Embryonic facial prominence (tissue), 1 donor: ENCODE results near the gene TUBA3E.
"Not testable (repeated sequence)": the region's sequence is repeated elsewhere in the genome, so short reads cannot be mapped to it uniquely, and the experiment has no call there.

Source experiments
- DNase-seq: peaks from one replicate; pipeline ENCODE4 v3.0.0-alpha.2; 2016; ENCODE audit errors: extremely low spot score

TUBA3E gene

DNA sequence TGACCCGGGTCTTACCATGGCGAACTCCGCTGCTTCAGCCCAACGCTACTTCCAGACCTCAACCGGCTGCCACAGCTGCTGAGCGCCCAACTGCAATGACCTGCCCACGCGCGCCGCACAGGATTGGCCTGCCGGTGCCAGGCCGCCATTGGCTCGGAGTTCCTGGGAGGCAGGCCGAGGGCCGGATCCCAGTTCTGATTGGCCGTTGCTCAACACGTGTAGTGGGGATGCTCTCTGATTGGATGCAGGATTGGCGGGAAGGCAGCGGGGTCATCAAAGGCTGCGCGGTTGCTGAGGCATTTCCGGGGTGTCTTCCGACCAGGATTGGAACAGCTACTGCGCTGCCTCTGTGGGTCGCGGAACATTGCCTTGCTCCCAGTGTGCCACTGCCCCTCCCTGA lies at the start of gene TUBA3E:
TUBA3E (minus strand) TSS at position 97 of the 400 bp plus-strand sequence; CDS start at position 18, 79 bp downstream.
- no peak for DNase-seq

DNA sequence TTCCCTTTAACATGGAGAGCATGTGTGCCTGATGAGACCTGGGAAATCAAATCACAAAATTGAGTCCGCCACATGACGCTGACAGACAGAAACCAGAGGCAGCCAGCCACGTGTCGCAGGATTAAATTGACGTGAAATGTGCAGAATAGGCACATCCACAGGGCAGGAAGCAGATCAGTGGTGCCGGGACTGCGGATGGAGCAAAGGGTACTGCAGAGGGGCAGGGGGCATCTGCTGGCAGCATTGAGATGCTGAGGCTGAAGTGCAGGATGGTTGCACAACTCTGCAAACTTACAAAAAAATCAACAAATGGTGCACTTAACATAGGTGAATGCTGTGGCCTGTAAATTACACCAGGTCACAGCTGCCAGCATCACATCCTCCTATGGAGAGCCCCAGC lies 48.2 kb upstream of the TUBA3E start:
- no peak for DNase-seq

DNA sequence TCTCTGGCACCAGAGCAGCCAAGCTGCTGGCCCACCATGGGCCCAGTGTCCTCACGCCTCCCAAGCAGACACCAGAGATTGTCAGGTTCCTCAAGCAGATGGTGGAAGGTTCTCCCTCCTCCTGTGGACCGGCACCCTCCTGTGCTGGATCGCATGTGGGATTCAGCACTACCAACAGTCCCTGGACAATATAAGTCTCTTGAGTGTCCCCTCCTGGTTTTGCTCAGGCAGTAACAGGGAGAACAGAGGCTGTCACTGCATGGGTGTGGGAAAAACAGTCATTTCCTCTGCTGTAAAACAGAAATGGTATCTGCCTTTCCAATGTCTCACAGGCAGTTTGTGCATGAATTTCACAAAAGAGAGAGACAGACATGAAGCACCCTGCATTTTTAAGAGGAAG lies 47.7 kb upstream of the TUBA3E start:
- DNase-seq, result no peak

DNA sequence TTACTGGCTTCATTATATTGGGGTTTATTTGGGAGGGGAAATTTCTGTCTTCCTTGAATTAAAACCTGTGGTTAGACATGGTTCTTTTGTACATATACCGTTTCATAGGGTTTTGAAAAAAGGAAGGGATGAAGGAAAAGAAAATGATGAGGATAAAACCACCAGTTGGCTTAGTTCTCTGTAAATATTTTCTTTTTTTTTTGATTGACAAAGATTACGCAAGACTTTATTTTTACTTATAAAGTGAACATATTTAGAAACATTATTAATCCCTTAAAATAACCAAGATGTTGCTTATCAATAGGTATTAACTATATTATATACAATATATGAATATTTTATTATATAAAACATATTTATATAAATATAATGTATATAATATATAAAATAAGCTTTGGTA lies 45.1 kb upstream of the TUBA3E start:
- no peak for DNase-seq

DNA sequence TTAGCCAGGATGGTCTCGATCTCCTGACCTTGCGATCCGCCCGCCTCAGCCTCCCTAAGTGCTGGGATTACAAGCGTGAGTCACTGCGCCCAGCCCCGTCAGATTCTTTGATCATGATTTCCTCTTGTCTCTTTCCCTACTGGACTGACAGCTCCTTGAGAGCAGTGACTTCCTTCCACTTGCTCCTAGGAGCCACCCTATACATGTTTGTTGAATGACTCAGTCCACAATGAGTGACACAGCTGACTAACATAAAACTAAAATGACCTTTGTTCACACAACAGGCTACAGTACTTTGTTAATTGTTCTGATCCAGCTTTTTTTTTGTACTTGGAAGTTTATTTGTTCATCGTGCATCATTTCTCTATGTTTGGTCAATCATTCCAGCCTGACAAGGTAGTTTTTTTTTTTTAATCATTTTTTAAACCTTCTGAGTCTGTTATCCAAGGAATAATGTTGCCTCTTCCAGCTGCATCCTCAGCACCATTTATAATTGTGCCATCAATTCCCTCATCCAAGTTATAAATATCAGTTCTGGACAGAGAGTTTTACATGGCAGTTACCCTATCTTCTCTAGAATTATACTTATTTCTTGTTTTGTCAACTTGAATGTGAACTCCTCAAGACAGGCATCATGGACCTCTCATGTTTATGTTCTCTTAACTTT lies 42.9 kb upstream of the TUBA3E start:
- DNase-seq, result no peak

DNA sequence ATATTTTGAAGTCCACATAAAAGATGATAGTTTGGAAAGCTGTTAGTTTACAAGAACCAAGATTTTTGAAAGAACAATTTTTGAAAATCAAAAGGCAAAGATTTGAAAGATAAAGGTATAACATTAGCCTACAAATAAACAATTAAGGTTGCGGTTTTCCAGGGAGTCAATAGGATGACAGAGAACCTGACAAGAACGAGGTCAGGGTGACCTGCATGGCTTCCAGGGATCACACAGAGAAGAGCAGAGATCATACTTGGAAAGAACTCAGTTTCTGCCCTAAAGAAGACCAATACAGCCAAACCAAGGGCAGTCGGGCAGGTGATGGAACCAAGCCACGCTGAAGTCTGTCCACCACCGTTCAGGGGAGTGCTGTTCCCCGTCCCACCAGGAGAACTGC lies 41.3 kb upstream of the TUBA3E start:
- not testable (repeated sequence) for DNase-seq

DNA sequence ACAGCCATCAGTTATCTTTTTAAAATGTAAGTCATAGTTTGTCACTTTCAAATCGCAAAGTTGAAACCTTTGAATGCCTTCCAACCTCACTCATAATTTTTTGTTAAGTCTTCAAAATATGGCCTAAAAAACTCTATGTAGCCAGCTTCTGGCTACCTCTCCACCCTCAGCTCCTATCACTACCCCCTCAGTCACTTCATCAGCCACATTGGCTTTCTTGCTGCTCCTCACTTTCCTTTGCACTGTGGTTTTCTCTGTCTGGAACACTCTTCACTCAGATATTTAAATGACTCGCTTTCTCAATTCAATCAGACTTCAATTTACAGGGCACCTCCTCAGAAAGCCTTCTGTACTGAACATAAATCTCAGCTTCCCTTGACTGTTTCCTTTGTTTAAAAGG lies 34.8 kb upstream of the TUBA3E start:
- not testable (repeated sequence) for DNase-seq

DNA sequence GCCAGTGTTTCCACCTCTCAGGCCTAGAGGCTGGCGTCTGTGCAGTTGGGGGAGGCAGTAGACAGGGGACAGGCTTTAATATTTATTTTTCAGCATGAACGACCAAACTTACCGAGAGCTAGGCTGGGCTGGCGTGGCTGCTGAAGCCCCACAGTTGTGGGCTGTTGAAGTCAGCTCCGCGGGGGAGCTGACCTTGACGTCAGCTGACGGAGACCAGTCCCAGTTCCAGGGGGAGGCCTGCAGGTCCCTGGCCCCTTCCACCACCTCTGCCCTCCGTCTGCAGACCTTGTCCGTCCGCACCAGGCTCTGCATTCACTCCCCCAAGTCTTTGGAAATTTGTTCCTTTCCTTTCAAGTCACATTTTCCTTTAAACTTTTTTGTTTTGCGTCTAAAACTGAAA lies 33.4 kb upstream of the TUBA3E start:
- no peak for DNase-seq

DNA sequence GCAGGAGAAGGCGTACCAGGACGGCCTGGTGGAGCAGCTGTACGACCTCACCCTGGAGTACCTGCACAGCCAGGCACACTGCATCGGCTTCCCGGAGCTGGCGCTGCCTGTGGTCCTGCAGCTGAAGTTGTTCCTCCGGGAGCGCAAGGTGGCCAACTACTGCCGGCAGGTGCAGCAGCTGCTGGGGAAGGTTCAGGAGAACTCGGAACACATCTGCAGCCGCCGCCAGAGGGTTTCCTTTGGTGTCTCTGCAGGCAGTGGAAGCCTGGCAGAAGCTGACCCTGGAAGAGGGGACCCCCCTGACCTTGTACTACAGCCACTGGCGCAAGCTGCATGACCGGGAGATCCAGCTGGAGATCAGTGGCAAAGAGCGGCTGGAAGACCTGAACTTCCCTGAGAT lies 32.7 kb upstream of the TUBA3E start:
- DNase-seq, result not testable (repeated sequence)

DNA sequence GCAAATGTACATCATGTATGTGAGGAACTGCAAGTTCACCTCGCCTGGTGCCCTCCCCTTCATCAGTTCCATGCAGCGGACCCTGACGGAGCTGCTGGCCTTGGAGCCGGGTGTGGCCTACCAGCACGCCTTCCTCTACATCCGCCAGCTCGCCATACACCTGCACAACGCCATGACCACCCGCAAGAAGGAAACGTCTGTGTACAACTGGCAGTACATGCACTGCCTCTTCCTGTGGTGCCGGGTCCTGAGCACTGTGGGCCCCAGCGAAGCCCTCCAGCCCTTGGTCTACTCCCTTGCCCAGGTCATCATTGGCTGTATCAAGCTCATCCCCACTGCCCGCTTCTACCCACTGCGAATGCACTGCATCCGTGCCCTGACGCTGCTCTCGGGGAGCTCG lies 32.1 kb upstream of the TUBA3E start:
- DNase-seq, result not testable (repeated sequence)

DNA sequence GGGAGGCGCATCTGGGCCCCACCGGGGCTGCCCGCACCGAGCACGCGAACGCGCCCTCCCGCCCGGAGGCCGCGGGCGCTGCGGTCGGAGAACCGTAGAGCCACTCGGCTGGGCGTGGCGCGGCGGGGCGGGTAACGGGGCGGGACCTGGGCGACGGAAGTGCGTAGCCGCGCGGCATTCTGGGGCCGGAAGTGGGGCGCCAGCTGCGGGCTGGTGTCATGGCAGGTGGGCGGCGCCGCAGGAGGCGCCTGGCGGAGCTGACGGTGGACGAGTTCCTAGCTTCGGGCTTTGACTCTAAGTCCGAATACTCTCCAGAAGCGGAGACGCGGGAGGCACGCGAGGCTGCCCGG lies 30.9 kb upstream of the TUBA3E start:
- not testable (repeated sequence) for DNase-seq

DNA sequence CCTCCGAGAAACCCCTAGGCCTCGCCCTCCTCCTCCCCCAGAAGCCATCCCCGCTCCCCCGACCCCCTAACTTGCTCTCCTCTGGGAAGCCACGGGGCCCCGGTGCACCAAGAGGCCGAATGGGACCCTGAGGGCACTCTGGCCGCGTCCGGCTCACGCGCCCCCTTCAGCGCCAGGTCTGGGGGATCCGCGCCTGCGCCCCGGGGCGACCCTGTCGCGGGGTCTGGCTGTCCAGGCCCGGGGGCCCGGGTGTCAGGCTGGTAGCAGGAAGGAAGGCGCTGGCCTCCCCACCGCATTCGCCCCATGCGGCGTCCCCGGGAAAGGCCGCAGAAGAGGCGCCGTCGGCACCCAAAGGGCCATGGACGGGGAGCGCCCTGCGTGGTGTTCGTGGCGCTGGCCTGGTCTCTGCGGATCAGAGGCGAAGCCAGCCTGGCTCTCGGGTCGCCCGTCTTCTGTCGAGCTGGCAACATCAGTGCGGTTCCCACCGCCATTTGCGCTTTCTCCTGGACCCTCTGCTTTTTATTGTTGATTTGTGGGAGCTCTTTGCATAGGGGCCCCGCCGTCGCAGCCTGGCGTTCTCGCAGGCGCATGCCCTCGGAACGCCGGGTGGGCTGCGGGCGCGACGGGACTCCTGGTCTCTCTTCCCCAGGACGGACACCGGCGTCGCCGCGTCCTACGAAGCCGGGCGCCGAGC lies 30.4 kb upstream of the TUBA3E start:
- DNase-seq, result not testable (repeated sequence)

DNA sequence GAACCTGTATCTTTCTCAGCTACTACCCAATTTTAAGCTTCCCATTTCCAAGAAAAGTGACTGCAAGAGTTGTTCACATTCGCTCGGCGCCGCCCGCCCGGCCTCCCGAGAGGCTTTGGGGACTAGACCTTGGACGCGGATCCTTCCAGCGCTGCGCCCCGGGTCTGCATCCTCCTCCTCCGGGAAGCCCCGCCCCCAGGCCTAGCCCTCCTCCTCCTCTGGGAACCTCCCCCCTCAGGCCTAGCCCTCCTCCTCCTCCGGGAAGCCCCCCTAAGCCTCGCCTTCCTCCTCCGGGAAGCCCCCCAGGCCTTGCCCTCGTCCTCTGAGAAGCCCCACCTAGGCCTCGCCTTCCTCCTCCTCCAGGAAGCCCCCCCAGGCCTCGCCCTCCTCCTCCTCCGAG lies 29.8 kb upstream of the TUBA3E start:
- not testable (repeated sequence) for DNase-seq

DNA sequence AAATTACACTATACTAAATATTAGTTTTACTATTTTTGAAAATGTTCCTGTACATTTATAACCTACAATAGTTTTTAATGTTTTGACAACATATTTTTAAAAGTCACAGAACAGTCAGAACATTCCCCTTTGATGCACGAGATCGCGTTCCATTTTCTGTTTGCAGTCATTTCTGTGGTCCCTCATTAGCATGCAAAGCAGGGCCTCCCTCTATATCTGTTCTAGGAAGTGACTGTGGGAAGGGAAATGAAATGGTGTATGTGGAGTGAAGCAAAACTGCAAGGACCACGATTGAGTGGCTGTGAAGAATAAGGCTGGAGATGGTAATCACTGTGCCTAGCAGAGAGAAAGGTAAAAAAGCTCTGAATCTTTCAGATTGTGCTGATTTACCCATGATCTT lies 24.3 kb upstream of the TUBA3E start:
- not testable (repeated sequence) for DNase-seq

DNA sequence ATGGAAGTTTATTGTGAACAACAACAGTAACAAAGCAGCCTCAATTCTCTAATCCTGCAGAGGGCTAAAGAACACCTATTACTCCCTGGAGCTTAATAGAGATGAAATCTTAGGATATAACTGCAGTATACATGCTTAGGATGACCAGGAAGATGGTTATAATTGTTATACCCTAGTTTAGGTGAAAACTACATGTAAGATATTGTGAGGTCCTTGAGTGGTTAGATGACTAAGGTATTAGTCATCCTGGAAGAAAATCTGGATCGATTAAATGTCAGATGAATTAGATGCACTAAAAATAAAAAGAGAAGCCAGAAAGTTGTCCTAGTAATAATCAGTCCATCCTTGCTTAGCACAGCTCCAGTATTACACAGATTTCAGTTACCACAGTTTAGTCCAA lies 22.3 kb upstream of the TUBA3E start:
- not testable (repeated sequence) for DNase-seq

DNA sequence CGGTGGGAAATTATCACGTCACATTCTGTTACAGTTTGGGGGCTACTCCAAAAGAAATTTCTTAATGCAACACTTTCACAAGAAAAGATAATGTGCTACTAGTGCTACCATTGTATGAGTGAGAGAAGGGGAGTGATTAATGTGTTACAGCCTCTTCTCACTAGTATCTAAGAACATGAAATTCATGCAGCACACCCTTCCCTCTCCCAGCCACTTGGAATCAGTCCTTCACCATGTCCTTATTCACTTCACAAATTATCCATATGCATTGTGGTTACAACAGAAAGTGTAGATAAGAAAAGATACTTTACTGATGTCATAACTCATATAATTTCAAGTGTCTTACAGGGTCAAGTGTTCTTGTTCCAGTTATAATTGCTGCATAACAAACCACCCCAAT lies 20.9 kb upstream of the TUBA3E start:
- DNase-seq, result not testable (repeated sequence)

DNA sequence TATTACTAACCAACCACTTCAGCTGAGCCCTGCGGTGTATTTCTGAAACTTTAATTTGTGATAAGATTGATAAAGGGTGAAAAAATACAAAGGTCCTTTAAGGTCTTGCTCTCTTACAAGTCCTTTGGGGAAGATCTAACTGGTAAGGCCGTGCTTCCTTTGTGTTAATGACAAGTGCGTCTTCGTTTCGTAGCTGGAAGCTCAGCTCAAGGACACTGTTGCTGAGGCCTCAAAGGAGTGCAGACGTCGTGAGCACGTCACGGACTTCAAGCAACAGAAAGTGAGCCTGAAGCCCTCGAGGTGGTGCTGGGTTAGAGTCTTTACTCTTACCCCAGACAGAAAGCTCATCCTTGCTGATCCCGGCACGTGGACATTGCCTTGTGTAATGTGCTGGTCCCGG lies 8.8 kb upstream of the TUBA3E start:
- not testable (repeated sequence) for DNase-seq

DNA sequence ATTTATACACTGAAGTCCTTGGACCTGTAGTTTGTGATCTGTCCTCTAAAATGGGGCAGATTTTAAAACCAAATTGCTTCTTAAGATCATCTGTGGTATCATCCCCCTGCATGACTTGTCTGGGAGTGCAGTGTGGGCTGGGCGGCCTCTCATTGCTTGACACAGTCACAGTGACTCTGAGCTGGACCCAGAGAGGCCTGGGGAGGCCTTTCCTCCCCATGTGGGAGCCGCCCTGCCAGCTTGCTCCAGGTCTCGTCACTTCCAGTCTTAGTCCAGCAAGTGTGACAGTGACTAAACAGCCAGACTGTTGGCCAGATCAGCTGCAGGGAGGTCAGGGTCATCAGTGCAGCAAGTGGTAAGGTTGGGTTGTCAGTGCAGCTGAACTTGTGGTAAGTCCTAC lies 4.9 kb upstream of the TUBA3E start:
- DNase-seq, result not testable (repeated sequence)

DNA sequence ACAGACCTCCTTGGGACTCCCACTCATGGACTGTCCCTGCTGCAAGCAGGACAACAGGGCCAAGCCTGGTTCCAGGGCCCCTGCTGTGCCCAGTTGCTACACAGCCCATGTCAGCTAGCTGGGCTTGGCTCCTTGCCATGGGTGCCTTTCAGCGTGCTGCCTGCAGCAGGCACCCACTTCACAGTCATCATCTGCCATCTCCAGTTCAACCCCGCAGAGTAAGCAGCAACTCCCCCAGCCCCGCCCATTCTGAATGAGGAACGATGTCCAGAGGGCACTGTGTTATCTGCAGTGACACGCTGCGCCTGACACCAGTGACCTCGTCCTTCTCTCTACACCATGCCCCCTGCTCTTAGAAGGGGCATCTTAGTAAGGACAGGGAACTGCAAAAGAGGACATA lies 4.3 kb upstream of the TUBA3E start:
- not testable (repeated sequence) for DNase-seq

DNA sequence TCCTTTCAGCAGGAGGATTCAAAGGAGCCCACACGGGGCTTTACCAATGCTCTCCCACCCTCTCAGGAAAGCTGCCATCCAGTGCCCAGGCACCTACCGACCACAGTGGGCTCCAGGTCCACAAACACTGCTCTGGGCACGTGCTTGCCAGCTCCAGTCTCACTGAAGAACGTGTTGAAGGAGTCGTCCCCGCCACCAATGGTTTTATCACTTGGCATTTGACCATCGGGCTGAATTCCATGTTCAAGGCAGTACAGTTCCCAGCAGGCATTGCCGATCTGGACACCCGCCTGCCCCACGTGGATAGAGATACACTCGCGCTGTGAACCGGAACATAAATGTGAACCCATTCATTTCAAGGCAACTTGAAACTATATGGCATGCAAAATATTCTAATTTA lies 2.2 kb downstream of the TUBA3E start:
- DNase-seq, result not testable (repeated sequence)

DNA sequence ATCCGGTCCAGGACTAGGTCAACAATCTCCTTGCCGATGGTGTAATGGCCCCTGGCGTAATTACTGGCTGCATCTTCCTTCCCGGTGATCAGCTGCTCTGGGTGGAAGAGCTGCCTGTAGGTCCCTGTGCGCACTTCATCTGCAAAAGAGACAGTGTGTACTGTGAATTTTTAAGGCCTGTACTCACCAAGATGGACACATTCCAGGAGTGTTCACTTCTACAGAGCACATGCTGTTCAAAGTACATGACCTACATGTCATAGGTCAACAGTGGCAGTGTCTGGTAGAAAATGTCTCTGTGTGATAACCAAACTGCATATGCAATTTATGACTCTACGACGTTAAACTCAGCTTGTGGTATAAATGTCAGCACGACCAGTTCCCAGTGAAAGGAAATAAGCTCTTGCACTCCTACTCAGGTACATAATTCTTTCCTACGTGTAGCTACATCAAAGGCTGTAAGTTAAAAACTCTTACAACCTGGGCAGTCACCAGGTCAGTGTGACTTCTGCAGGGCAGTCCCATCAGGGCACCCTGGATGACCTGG lies 3.1 kb downstream of the TUBA3E start:
- not testable (repeated sequence) for DNase-seq

DNA sequence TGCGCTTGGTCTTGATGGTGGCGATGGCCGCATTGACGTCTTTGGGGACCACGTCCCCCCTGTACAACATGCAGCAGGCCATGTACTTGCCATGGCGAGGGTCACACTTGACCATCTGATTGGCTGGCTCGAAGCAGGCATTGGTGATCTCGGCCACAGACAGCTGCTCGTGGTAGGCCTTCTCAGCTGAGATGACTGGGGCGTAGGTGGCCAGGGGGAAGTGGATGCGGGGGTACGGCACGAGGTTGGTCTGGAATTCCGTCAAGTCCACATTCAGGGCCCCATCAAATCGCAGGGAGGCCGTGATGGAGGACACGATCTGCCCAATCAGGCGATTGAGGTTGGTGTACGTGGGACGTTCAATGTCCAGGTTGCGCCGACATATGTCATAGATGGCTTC lies 4.4 kb downstream of the TUBA3E start:
- not testable (repeated sequence) for DNase-seq

DNA sequence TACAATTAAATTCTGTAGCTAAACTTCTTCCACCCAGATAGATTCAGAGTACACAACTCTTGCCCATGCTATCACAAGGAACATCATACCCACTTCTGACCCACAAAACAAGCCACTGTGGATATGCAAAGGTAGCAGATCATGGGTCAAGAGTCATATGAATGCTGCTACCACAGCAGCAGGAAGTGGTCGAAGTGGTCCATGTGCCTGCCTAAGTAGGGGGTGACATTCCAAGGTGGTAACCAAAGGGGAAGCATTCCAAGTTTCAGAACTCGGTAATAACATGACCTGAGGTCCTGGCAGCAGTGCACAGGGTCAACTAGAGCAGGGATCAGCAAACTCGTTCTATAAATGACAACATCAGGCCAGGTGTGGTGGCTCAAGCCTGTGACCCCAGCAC lies 5.8 kb downstream of the TUBA3E start:
- DNase-seq, result not testable (repeated sequence)
